ENCODE measurements around the gene SLC35B1. TPM values are rescaled to one million over a fixed set of nuclear protein-coding genes. Genes with fewer than 3 reads are reported as not detected.

Gene SLC35B1
- total and polyA plus RNA-seq, 2 donors (not counting 3 experiments of a cell fraction or from before 2014, with no cell fraction given) = 87.0 to 142 TPM

DNA sequence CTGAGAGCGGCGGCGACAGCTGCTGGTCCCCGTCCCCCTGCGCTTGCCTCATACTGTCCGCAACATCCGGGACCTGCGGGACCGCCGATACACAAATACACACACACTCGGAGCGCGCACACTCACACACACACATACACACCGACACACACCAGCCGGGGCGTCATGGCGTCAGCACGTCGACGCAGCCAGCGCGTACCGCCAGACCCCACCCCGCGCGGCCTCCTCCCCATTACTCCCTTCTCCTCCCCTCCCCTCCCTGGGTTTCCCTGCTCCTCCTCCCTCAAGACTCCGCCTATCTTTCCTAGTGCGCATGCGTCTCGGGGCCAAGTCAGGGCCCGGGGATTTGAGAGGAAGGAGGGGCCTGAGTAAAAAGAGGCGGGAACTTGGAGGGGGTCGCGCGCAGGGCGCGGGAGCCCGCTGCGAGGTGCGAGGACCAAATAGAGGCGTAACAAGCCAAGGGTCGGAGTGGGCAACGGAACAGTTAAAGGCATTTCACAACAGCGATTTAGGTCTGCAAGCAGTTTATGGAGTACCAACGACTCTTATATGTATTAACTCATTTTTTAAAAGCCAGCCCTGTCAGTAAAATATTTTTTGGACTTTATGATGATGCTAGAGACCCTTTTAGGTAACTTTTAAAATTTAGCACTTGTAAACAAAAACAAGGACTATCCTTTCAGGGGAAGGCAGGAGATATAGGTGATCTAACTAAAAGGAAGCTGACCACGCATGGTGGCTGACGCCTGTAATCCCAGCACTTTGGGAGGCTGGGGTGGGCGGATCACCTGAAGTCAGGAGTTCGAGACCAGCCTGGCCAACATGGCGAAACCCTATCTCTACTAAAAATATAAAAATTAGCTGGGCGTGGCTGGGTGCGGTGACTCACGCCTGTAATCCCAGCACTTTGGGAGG, 29.6 kb downstream of the SLC35B1 start, which contains the start of gene SPOP:
Gene SPOP, minus strand, starts transcription at position 165 of the 915 bp plus-strand sequence. CDS start 55,287 bp downstream, outside the sequence.
- FAIRE-seq = peak; percentile 97
- H3K27me3 ChIP-seq (ENCODE audit: control insufficient read depth in 2 of 2, insufficient read depth in 2 of 2, low read length in 2 of 2) = no peaks in the 10 kb centered on the region
- H4K20me1 ChIP-seq (replicated peaks; ENCODE audit: control insufficient read depth, extremely low read depth, insufficient read depth, low read length) = no peaks in the 10 kb centered on the region
- CTCF ChIA-PET = interaction anchor here (1.0 to 1.3 kb wide), 5 partner anchors 13 to 108 kb away, joined by 3 to 19 read pairs (median 7); no protein-coding TSS in a partner anchor
- peak within 1 kb of the TSS; percentile 74 for H3K9ac ChIP-seq (replicated peaks; ENCODE audit: extremely low read depth, insufficient read depth, low read length)
- intact Hi-C loops (cut with micrococcal nuclease) = loop anchor here (1.0 to 5.0 kb wide), 3 partner anchors 10 to 56 kb away; no protein-coding TSS in a partner anchor
- DNase-seq (ENCODE audit: low read depth, low spot score) = peak; percentile 99
- TF ChIP-seq POLR2AphosphoS5 (IDR thresholded peaks at IDR 0.05; ENCODE audit: insufficient read depth, low read depth, low read length) (peak; percentile 52), GATA2 (IDR thresholded peaks at IDR 0.05; ENCODE audit: insufficient read depth, insufficient read length, low read depth, low read length) (no peak), POLR2A (IDR thresholded peaks at IDR 0.05; ENCODE audit: low read depth, low read length) (peak; percentile 73), MYC (IDR thresholded peaks at IDR 0.05; ENCODE audit: low read depth, low read length) (peak; percentile 64)
- TF ChIP-seq, protein P1, sequence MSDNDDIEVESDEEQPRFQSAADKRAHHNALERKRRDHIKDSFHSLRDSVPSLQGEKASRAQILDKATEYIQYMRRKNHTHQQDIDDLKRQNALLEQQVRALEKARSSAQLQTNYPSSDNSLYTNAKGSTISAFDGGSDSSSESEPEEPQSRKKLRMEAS (IDR thresholded peaks at IDR 0.05; ENCODE audit: insufficient read depth, insufficient read length) = peak; percentile 81
- H2AFZ ChIP-seq (ENCODE audit: low read depth, low read length) = peak within 1 kb of the TSS; percentile 52
- H3K9me1 ChIP-seq (replicated peaks; ENCODE audit: control insufficient read depth, extremely low read depth, insufficient read depth, low read length) = no peaks in the 10 kb centered on the region
- no peaks in the 10 kb centered on the region for H3K36me3 ChIP-seq (ENCODE audit: control insufficient read depth in 2 of 2, extremely low read depth in 1 of 2, insufficient read depth in 2 of 2, low read length in 2 of 2)
- H3K79me2 ChIP-seq (ENCODE audit: control insufficient read depth, insufficient read depth, low read length) = peaks cover 38% of the 10 kb centered on the region
- H3K9me3 ChIP-seq (replicated peaks; ENCODE audit: control insufficient read depth, insufficient read depth, low read length) = no peaks in the 10 kb centered on the region
- H3K4me2 ChIP-seq (ENCODE audit: insufficient read depth, low read length) = peak within 1 kb of the TSS; percentile 87
- dilution Hi-C loops (cut with MboI; ENCODE audit: extremely low pct_ligation_motif_present, low sequenced_read_pairs) = no loop called here
- BruUV-seq (replicated peaks) = no TSS peak
- H3K4me3 ChIP-seq (replicated peaks in 1 of 3; ENCODE audit: insufficient read depth in 1 of 3, low read depth in 1 of 3, low read length in 3 of 3) = peak within 1 kb of the TSS; percentile 38 to 86 (median 75)
- peaks cover 10% of the 10 kb centered on the region for H3K4me1 ChIP-seq (ENCODE audit: control insufficient read depth, extremely low read depth, insufficient read depth, low read length)
- peak within 1 kb of the TSS; percentile 45 for H3K27ac ChIP-seq (ENCODE audit: insufficient read depth, low read depth, low read length)
- POLR2A ChIA-PET = interaction anchor here (1.0 kb wide), 2 partner anchors 10 to 14 kb away, joined by 3 to 10 read pairs; no protein-coding TSS in a partner anchor

Data from endothelial cell of umbilical vein (primary cell).